ENCODE results near the gene NLGN4Y. TPM values are rescaled to one million over a fixed set of nuclear protein-coding genes. Genes with fewer than 3 reads are reported as not detected.

The NLGN4Y gene
- not detected in 3 replicates for total RNA-seq

DNA sequence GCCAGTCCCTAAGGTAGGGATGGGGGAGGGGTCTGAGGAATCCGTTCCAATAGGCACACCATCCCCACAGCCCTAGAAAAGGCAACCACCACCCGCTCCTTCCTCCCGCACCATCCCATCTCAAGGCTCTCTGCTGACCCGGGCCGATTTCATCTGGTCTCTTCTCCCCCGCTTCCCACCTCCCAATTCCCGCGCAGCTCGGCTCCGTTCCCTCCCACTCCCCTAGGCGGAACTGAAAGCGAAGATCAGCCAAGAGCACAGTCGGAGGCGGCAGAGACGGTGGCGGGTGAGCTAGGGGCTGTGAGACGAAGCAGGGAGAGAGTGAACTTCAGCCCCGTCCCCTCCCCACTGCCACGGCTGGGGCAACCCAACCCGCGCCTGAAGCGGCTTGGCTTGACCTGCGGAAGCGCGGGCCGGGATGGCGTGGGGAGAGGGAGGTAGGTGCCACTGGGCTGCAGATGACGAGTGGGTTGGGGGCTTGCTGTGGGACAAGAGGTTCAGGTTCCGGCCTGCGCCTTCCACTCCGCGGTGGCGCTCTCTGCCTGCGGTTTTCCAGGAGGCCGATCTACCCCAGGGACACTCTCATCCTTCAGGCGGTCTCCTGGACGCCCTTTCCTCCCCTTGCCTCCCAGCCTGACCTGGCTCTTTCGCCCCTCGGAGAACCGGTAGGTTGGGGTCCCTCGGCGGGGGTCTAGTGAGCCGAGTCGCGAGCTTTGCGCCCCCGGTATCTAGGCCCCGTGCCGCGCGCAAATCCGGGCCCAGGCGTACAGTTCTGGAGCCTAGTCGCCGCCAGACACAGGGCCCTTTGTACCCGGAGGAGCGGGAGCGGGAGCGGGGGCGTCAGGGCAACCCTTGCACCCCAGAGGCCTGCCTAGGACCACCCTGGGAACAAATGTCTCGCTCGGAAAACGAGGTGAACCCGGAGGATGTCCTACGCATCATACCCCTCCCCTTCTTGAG, at the start of gene NLGN4Y:
TSS of gene NLGN4Y (plus strand) at position 258 of the 960 bp plus-strand sequence. CDS start 97,591 bp downstream, outside the sequence.
- H3K4me1 Mint-ChIP-seq: no peaks in the 10 kb centered on the region
- DNase-seq (ENCODE audit: low spot score in 2 of 2, unreplicated experiment in 2 of 2): no peak

GRCh38 chrY:14485935-14486334, 38.4 kb upstream of the NLGN4Y start:
- no peaks in the 10 kb centered on the region for H3K36me3 Mint-ChIP-seq
- no peak overlapping the region for H3K4me3 Mint-ChIP-seq
- no peaks in the 10 kb centered on the region for H3K9me3 Mint-ChIP-seq
- no peaks in the 10 kb centered on the region for H3K27me3 Mint-ChIP-seq (ENCODE audit: low read depth)
- H3K27ac Mint-ChIP-seq: no peak overlapping the region
- no peak for TF ChIP-seq CTCF (IDR thresholded peaks at IDR 0.05; ENCODE audit: unreplicated experiment)
- H3K4me1 Mint-ChIP-seq: no peaks in the 10 kb centered on the region
- DNase-seq (ENCODE audit: low spot score in 2 of 2, unreplicated experiment in 2 of 2): no peak

More for the DNA sequence above, at the start of gene NLGN4Y:
- Mint-ChIP-seq H3K9me3 (no peaks in the 10 kb centered on the region), H3K36me3 (no peaks in the 10 kb centered on the region), H3K4me3 (no peak within 1 kb of the TSS), H3K27me3 (ENCODE audit: low read depth) (no peaks in the 10 kb centered on the region), H3K27ac (no peak within 1 kb of the TSS)
- TF ChIP-seq CTCF (IDR thresholded peaks at IDR 0.05; ENCODE audit: unreplicated experiment): no peak

DNA sequence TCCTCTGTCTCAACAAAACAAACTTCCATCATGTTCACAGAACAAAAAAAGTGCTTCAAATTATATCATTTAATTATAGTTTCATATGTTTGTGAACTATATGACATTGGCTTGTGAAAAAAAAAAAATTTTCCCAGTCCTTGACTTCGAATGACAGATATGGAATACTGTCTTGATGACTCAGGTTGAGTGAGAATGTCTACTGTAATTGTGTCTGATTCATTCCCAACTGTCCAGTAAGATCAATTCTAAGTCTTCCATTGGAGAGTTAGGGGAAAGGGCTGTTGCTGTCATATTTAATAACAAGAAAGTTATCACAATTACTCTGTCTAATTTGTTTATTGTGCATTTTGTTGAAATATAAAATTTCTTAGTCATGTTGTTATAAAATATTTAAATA, 34.1 kb upstream of the NLGN4Y start:
- Mint-ChIP-seq H3K27ac (no peak overlapping the region), H3K36me3 (no peaks in the 10 kb centered on the region), H3K9me3 (no peaks in the 10 kb centered on the region), H3K4me3 (no peak overlapping the region), H3K4me1 (no peaks in the 10 kb centered on the region), H3K27me3 (ENCODE audit: low read depth) (no peaks in the 10 kb centered on the region)
- no peak for TF ChIP-seq CTCF (IDR thresholded peaks at IDR 0.05; ENCODE audit: unreplicated experiment)
- no peak for DNase-seq (ENCODE audit: low spot score in 2 of 2, unreplicated experiment in 2 of 2)

DNA sequence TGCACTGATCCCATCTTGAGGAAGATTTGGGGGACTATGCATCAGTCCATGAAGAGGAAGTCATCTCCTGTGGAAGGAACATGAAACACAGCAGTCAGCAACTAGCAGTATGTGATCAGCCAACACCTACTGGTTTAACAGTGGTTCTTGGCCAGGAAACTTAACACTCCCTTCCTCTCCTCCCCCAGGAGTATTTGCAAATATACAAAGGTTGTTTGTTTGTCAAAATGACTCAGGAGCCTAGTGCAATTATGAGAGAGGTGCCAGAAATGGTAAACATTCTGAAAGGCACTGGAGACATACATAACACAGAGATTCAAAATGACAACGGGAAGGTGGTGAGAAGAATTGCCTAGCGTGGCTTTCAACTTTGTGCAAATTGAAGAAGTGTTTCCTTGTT, 26.3 kb upstream of the NLGN4Y start:
- H3K9me3 Mint-ChIP-seq: no peaks in the 10 kb centered on the region
- no peaks in the 10 kb centered on the region for H3K27me3 Mint-ChIP-seq (ENCODE audit: low read depth)
- no peak overlapping the region for H3K27ac Mint-ChIP-seq
- H3K4me1 Mint-ChIP-seq: no peaks in the 10 kb centered on the region
- TF ChIP-seq CTCF (IDR thresholded peaks at IDR 0.05; ENCODE audit: unreplicated experiment): no peak
- H3K4me3 Mint-ChIP-seq: no peak overlapping the region
- no peaks in the 10 kb centered on the region for H3K36me3 Mint-ChIP-seq
- DNase-seq (ENCODE audit: low spot score in 2 of 2, unreplicated experiment in 2 of 2): no peak

- Mint-ChIP-seq H3K36me3 (no peaks in the 10 kb centered on the region), H3K9me3 (no peaks in the 10 kb centered on the region), H3K27ac (no peak overlapping the region), H3K27me3 (ENCODE audit: low read depth) (no peaks in the 10 kb centered on the region), H3K4me3 (no peak overlapping the region), H3K4me1 (no peaks in the 10 kb centered on the region)
- no peak for DNase-seq (ENCODE audit: low spot score in 2 of 2, unreplicated experiment in 2 of 2)
- TF ChIP-seq CTCF (IDR thresholded peaks at IDR 0.05; ENCODE audit: unreplicated experiment): no peak
These were observed 19.7 kb upstream of the NLGN4Y start for GRCh38 chrY:14504592-14504991.

All from mesothelial cell of epicardium (in vitro differentiated cells).